ENCODE measurements around the gene CLTA. TPM values are rescaled to one million over a fixed set of nuclear protein-coding genes. Genes with fewer than 3 reads are reported as not detected.
A peak's percentile ranks its signal among the peaks of the same experiment; 100 is the strongest.

Gene CLTA
- total and polyA plus RNA-seq, 4 donors = 117 to 191 (median 141) TPM

DNA sequence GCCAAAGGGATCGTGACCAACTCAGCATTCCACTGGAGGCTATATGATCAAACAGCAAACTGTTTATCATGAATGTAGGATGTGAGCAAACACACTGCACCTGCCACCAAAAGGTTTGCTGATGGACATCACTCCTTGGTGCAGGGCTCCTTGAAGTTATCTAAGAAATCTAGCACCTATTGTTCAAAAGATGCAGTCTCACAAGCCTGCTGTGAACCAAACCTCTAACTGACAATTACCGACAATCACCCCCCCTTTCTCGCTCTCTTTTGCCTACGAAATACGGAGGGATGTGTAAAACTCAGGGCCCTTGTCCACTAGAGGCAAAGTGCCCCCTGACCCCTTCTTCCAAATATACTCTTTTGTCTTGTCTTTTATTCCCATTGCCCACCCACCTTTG is 2.5 kb upstream of the CLTA start:
- no peaks in the 10 kb centered on the region for H3K36me3 ChIP-seq (ENCODE audit: control insufficient read depth in 1 of 2, insufficient read depth in 2 of 2, low read length in 1 of 2)
- no peaks in the 10 kb centered on the region for H3K9me3 ChIP-seq (ENCODE audit: control insufficient read depth, low read length)
- H3K27ac ChIP-seq (ENCODE audit: low read depth in 1 of 2, low read length in 2 of 2) = no peak overlapping the region
- H3K4me1 ChIP-seq (ENCODE audit: control insufficient read depth in 1 of 2, insufficient read depth in 2 of 2, low read length in 2 of 2) = peaks cover 1 to 7% of the 10 kb centered on the region in 2 donors
- no peak overlapping the region for H3K4me3 ChIP-seq (ENCODE audit: low read length in 2 of 2)
- DNase-seq (no peak), ATAC-seq (ENCODE audit: low FRiP score) (no peak)
- intact Hi-C loops (cut with DNase I) = no loop called here
- WGBS, 2 donors = 74 to 86% methylated on average over 5 of the region's 5 CpGs
- H3K27me3 ChIP-seq (ENCODE audit: control insufficient read depth in 1 of 2, insufficient read depth in 2 of 2, low read length in 1 of 2) = no peaks in the 10 kb centered on the region

DNA sequence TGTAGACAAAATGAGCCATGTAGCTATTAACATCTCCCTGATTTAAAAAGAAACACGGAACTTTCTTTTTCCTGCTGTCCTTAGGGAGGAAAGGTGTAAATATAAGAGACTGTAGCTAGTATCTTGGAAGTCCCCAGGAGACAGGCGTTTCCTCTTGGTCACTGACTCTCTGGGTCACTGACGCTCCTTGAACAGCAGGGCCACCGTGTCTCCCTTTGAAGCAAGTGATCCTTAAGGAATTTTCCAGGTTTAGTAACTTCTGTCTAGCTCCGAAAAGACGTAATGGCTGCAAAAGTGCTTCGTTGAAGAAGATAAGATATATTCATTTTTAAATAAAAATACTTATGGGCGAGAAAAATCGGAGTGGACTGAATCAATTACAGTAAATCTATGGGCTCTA is 745 bp upstream of the CLTA start:
- ATAC-seq (ENCODE audit: low FRiP score) = no peak
- 4 to 5% methylated on average over 9 of the region's 9 CpGs for WGBS, 2 donors

DNA sequence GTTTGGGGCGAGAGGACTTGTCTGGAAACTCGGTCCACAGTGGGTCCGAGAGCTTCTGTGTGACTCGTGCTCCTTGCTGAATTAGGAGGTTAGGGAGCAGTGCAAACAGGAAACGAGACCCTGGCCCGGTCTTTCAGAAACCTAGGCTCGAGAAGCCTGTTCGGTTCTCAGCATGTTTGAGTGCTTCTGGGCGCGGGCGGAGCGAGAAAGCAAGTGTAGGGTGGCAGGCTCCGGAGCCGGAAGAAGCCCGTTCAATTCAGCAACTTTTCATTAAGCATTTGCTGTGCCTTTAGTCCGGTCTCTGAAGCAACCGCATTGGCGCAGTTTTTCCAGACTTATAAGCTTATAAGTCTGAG is 547 bp downstream of the CLTA start:
- intact Hi-C loops (cut with DNase I) = loop anchor here in 1 of 2 donors (5.0 kb wide), 1 partner anchor 141 kb away; no protein-coding TSS in a partner anchor
- no peak for ATAC-seq (ENCODE audit: low FRiP score)
- WGBS, 2 donors = 0 to 1% methylated on average over 18 of the region's 18 CpGs

More for the DNA sequence above, 745 bp upstream of the CLTA start:
- no peak for DNase-seq
- Histone ChIP-seq H3K4me1 (ENCODE audit: control insufficient read depth in 1 of 2, insufficient read depth in 2 of 2, low read length in 2 of 2) (peaks cover 1 to 11% of the 10 kb centered on the region in 2 donors), H3K27me3 (ENCODE audit: control insufficient read depth in 1 of 2, insufficient read depth in 2 of 2, low read length in 1 of 2) (no peaks in the 10 kb centered on the region), H3K27ac (ENCODE audit: low read depth in 1 of 2, low read length in 2 of 2) (peak overlapping the region in 1 of 2 donors; percentile 41), H3K4me3 (ENCODE audit: low read length in 2 of 2) (no peak overlapping the region), H3K36me3 (ENCODE audit: control insufficient read depth in 1 of 2, insufficient read depth in 2 of 2, low read length in 1 of 2) (no peaks in the 10 kb centered on the region), H3K9me3 (ENCODE audit: control insufficient read depth, low read length) (no peaks in the 10 kb centered on the region)
- intact Hi-C loops (cut with DNase I) = loop anchor here in 1 of 2 donors (5.0 kb wide), 1 partner anchor 142 kb away; no protein-coding TSS in a partner anchor

DNA sequence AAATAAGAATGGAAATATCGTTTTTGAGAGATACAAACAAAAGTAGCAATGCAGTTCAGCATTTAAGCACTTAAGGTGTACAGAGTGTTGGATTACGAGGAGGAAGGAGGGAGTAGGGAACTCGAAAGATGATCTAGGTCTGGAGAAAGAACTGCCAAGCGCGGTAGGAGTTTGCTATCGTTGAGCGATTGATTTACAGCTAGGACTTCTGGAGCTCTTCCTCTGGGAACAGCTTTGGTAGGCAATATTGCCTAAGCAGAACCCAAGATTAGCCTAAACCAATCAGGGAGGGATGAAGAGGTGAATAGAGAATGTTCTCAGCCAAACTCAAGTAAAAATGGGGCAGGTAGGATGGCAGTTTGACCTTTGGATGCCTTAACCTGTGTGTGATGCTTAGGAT is 965 bp downstream of the CLTA start:
- H3K36me3 ChIP-seq (ENCODE audit: control insufficient read depth in 1 of 2, insufficient read depth in 2 of 2, low read length in 1 of 2) = peaks cover 0 to under 1% of the 10 kb centered on the region in 2 donors
- peak overlapping the region; percentile 72 to 95 for H3K4me3 ChIP-seq (ENCODE audit: low read length in 2 of 2)
- H3K4me1 ChIP-seq (ENCODE audit: control insufficient read depth in 1 of 2, insufficient read depth in 2 of 2, low read length in 2 of 2) = peaks cover 1 to 11% of the 10 kb centered on the region in 2 donors
- ATAC-seq (ENCODE audit: low FRiP score) (no peak), DNase-seq (no peak)
- 0 to 1% methylated on average over 7 of the region's 7 CpGs for WGBS, 2 donors
- H3K27me3 ChIP-seq (ENCODE audit: control insufficient read depth in 1 of 2, insufficient read depth in 2 of 2, low read length in 1 of 2) = no peaks in the 10 kb centered on the region
- intact Hi-C loops (cut with DNase I) = loop anchor here in 1 of 2 donors (5.0 kb wide), 1 partner anchor 141 kb away; no protein-coding TSS in a partner anchor
- no peaks in the 10 kb centered on the region for H3K9me3 ChIP-seq (ENCODE audit: control insufficient read depth, low read length)
- no peak overlapping the region for H3K27ac ChIP-seq (ENCODE audit: low read depth in 1 of 2, low read length in 2 of 2)

More for the DNA sequence above, 547 bp downstream of the CLTA start:
- DNase-seq = peak in 1 of 2 donors; percentile 53
- Histone ChIP-seq H3K27ac (ENCODE audit: low read depth in 1 of 2, low read length in 2 of 2) (peak overlapping the region in 1 of 2 donors; percentile 64), H3K4me3 (ENCODE audit: low read length in 2 of 2) (peak overlapping the region; percentile 72 to 95), H3K36me3 (ENCODE audit: control insufficient read depth in 1 of 2, insufficient read depth in 2 of 2, low read length in 1 of 2) (no peaks in the 10 kb centered on the region), H3K27me3 (ENCODE audit: control insufficient read depth in 1 of 2, insufficient read depth in 2 of 2, low read length in 1 of 2) (no peaks in the 10 kb centered on the region), H3K9me3 (ENCODE audit: control insufficient read depth, low read length) (no peaks in the 10 kb centered on the region), H3K4me1 (ENCODE audit: control insufficient read depth in 1 of 2, insufficient read depth in 2 of 2, low read length in 2 of 2) (peaks cover 1 to 11% of the 10 kb centered on the region in 2 donors)

DNA sequence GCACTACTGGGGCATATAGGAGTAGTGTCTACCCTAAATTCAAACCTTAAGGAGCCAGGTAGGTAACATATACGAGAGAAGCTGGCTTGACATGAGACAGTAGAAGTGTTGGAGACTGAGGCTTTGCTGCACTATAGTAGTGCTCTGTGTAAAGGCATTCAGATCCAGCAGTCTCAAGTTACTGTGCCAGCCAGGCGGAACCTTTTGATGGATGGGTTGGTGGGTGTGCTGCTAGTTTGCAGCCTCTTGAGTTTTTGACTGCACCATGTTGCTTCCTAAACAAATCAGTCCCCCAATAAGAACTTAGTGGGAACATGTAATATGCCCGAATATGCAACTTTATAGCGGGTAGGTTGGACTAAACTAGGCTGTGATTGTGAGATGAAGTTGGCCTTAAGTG is 1.5 kb downstream of the CLTA start:
- Histone ChIP-seq H3K9me3 (ENCODE audit: control insufficient read depth, low read length) (no peaks in the 10 kb centered on the region), H3K36me3 (ENCODE audit: control insufficient read depth in 1 of 2, insufficient read depth in 2 of 2, low read length in 1 of 2) (peaks cover 0 to 3% of the 10 kb centered on the region in 2 donors), H3K27ac (ENCODE audit: low read depth in 1 of 2, low read length in 2 of 2) (no peak overlapping the region), H3K4me3 (ENCODE audit: low read length in 2 of 2) (peak overlapping the region; percentile 72 to 95), H3K4me1 (ENCODE audit: control insufficient read depth in 1 of 2, insufficient read depth in 2 of 2, low read length in 2 of 2) (peaks cover 1 to 11% of the 10 kb centered on the region in 2 donors), H3K27me3 (ENCODE audit: control insufficient read depth in 1 of 2, insufficient read depth in 2 of 2, low read length in 1 of 2) (no peaks in the 10 kb centered on the region)
- intact Hi-C loops (cut with DNase I) = loop anchor here in 1 of 2 donors (5.0 kb wide), 1 partner anchor 140 kb away; no protein-coding TSS in a partner anchor
- DNase-seq (no peak), ATAC-seq (ENCODE audit: low FRiP score) (no peak)
- 59 to 62% methylated on average over 4 of the region's 4 CpGs for WGBS, 2 donors

DNA sequence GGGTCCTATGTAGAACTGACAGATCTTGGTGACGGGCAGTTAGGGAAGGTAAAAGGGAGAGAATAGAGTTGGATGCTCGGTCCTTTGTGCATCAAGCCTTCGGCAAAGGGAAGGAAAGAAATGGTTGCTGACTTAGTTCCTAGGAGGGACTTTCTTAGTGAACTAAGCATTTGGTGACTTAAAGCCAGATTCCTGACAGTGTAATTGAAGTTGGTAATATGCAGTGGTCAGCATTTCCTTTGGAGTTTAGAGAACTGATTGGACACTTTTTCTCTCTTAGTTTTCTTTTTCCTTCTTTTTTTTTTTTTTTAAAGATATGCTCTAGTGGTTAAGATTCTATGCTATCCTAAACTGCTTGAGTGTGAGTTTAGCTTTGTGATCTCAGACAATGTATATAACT is 2.3 kb downstream of the CLTA start:
- WGBS, 2 donors = 61 to 75% methylated on average over 3 of the region's 3 CpGs
- Histone ChIP-seq H3K27me3 (ENCODE audit: control insufficient read depth in 1 of 2, insufficient read depth in 2 of 2, low read length in 1 of 2) (no peaks in the 10 kb centered on the region), H3K9me3 (ENCODE audit: control insufficient read depth, low read length) (no peaks in the 10 kb centered on the region), H3K4me3 (ENCODE audit: low read length in 2 of 2) (no peak overlapping the region), H3K4me1 (ENCODE audit: control insufficient read depth in 1 of 2, insufficient read depth in 2 of 2, low read length in 2 of 2) (peaks cover 1 to 11% of the 10 kb centered on the region in 2 donors), H3K27ac (ENCODE audit: low read depth in 1 of 2, low read length in 2 of 2) (no peak overlapping the region), H3K36me3 (ENCODE audit: control insufficient read depth in 1 of 2, insufficient read depth in 2 of 2, low read length in 1 of 2) (peaks cover 0 to 3% of the 10 kb centered on the region in 2 donors)
- no peak for ATAC-seq (ENCODE audit: low FRiP score)
- DNase-seq = no peak
- intact Hi-C loops (cut with DNase I) = loop anchor here in 1 of 2 donors (5.0 kb wide), 1 partner anchor 139 kb away; no protein-coding TSS in a partner anchor

DNA sequence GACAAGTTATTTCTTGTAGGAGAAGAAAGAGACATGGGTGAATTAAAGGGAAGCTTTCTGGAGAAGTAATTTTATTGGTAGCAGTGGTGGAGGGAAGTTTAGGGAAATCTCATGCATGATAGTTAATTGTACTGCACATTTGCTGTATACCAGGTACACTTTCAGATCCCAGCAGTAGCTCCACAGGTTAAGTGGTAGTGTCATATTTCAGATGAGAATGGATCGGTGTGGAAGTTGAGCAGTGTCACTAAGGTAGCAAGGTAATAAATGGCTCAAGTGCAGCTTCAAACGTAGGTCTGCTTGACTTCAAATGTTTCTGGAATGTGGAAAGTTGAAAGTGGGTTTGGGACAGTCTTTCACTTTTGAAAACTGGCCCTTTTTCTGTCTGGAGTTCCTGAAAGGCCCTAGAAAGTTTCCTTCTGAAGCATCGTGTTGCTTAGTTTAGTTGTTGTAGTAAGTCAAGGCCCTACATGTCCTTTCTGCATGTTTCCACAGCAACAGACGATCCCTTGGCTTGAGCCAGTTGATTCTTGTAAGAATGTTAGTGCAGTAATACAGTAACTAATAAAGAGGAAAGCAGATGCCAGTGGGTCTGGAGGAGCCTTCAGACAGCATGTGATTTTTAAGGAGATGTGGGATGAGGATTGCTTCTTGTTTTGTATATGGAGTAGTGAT is 3.7 kb downstream of the CLTA start:
- ATAC-seq (ENCODE audit: low FRiP score) (no peak), DNase-seq (no peak)
- Histone ChIP-seq H3K9me3 (ENCODE audit: control insufficient read depth, low read length) (no peaks in the 10 kb centered on the region), H3K27ac (ENCODE audit: low read depth in 1 of 2, low read length in 2 of 2) (peak overlapping the region in 1 of 2 donors; percentile 14), H3K36me3 (ENCODE audit: control insufficient read depth in 1 of 2, insufficient read depth in 2 of 2, low read length in 1 of 2) (peaks cover 3% of the 10 kb centered on the region in 2 donors), H3K4me3 (ENCODE audit: low read length in 2 of 2) (no peak overlapping the region), H3K4me1 (ENCODE audit: control insufficient read depth in 1 of 2, insufficient read depth in 2 of 2, low read length in 2 of 2) (peaks cover 1 to 11% of the 10 kb centered on the region in 2 donors), H3K27me3 (ENCODE audit: control insufficient read depth in 1 of 2, insufficient read depth in 2 of 2, low read length in 1 of 2) (no peaks in the 10 kb centered on the region)
- 27 to 29% methylated on average over 4 of the region's 4 CpGs for WGBS, 2 donors
- intact Hi-C loops (cut with DNase I) = loop anchor here in 1 of 2 donors (5.0 kb wide), 1 partner anchor 138 kb away; no protein-coding TSS in a partner anchor

DNA sequence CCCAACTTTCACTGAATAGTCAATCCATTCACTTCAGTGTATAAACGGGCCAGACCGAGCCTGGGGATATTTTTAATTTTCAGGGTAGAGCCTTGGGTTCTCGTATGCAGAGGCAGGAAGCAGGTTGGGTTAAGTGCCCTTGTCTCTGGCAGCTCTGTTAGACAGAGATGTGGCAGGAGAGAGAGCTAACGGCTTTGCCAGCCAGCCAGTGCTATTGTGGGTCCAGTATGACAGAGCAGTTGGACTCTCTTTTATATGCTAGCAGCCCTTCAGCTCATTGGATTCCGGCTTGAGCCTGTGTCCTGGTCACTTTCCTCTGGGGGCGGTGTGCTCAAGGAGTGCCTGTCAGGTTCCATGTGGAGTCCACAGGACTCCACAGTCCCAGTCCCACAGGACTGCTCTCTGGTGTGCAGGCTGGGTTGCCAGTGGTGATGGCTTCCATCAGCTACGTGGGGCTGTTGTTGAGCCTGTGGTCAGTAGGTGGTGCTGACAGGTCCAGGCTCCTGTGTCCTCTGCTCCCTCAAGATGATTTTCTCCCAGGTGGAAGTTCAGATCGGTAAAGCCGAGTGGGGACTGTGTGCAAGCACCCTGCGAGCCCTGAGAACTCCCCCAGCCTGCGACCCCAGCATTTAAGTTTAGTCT is 14.3 kb downstream of the CLTA start:
- intact Hi-C loops (cut with DNase I) = no loop called here
- peaks cover 13 to 14% of the 10 kb centered on the region in 2 donors for H3K36me3 ChIP-seq (ENCODE audit: control insufficient read depth in 1 of 2, insufficient read depth in 2 of 2, low read length in 1 of 2)
- H3K9me3 ChIP-seq (ENCODE audit: control insufficient read depth, low read length) = no peaks in the 10 kb centered on the region
- H3K27ac ChIP-seq (ENCODE audit: low read depth in 1 of 2, low read length in 2 of 2) = peak overlapping the region in 1 of 2 donors; percentile 32
- ATAC-seq (ENCODE audit: low FRiP score) (peak; percentile 21), DNase-seq (no peak)
- H3K27me3 ChIP-seq (ENCODE audit: control insufficient read depth in 1 of 2, insufficient read depth in 2 of 2, low read length in 1 of 2) = no peaks in the 10 kb centered on the region
- WGBS, 2 donors = 84 to 85% methylated on average over 11 of the region's 11 CpGs
- H3K4me3 ChIP-seq (ENCODE audit: low read length in 2 of 2) = no peak overlapping the region
- H3K4me1 ChIP-seq (ENCODE audit: control insufficient read depth in 1 of 2, insufficient read depth in 2 of 2, low read length in 2 of 2) = peaks cover 1 to 4% of the 10 kb centered on the region in 2 donors

Measured in aorta (tissue), 5 donors.